SK-N-SH (cell line): Measurements from ENCODE around the gene PAM. TPM values are rescaled to one million over a fixed set of nuclear protein-coding genes. Genes with fewer than 3 reads are reported as not detected.

Source experiments
- CTCF ChIA-PET: fragments of 300-600, 350-600 bp; formaldehyde crosslinking; extraction: SDS; loops from one replicate; lab custom pipeline; 2021; lab: Yijun Ruan, JAX
- POLR2A ChIA-PET: fragments of 350-600 bp; sonication (Branson Sonifier 250); formaldehyde crosslinking; extraction: SDS; loops from one replicate; lab custom pipeline; 2020; ENCODE audit warnings: antibody characterized with exemption, inconsistent platforms; lab: Yijun Ruan, JAX
- DNase-seq: peaks from one replicate; pipeline ENCODE4 v3.0.0; 2012
- H2AFZ ChIP-seq: fragments of 200-600 bp; sonication (generic); 2 replicates; pipeline ENCODE4 v1.8.1; 2016; ENCODE audit warnings: antibody characterized with exemption, mild to moderate bottlenecking, low read depth
- H3F3A ChIP-seq: fragments of 200-600 bp; sonication (generic); replicated peaks from 2 replicates; pipeline ENCODE3; 2016; ENCODE audit warnings: antibody characterized with exemption, mild to moderate bottlenecking; ENCODE audit not compliant: insufficient read depth
- H3K27ac ChIP-seq, 2 experiments: fragments of 200-500 bp in 1 of 2; fragments of 200-600 bp in 1 of 2; sonication (Bioruptor generic) in 1 of 2; sonication (generic), shearing (Covaris generic) in 1 of 2; 2 replicates each; pipeline versions ENCODE4 v1.5.1 to v1.6.1; 2014 to 2016; ENCODE audit warnings: low read depth in 2 of 2, inconsistent platforms in 1 of 2, low read length in 1 of 2, mild to moderate bottlenecking in 1 of 2, mixed read lengths in 1 of 2
- H3K27me3 ChIP-seq: fragments of 200-600 bp; sonication (generic), shearing (Covaris generic); 2 replicates; pipeline ENCODE4 v1.6.1; 2016; ENCODE audit warnings: mixed run types; ENCODE audit not compliant: insufficient read depth
- H3K36me3 ChIP-seq, 2 experiments: fragments of 200-500 bp in 1 of 2; fragments of 200-600 bp in 1 of 2; sonication (Bioruptor generic) in 1 of 2; sonication (generic) in 1 of 2; replicated peaks in 1 of 2; 2 replicates each; pipeline versions ENCODE3 to v1.5.1; 2014 to 2016; ENCODE audit warnings: low read length in 1 of 2, mild to moderate bottlenecking in 1 of 2; ENCODE audit not compliant: insufficient read depth in 2 of 2, control insufficient read depth in 1 of 2
- H3K4me1 ChIP-seq, 2 experiments: fragments of 200-500 bp in 1 of 2; fragments of 200-600 bp in 1 of 2; sonication (Bioruptor generic) in 1 of 2; sonication (generic), shearing (Covaris generic) in 1 of 2; 2 replicates each; pipeline versions ENCODE4 v1.5.1 to v1.6.1; 2014 to 2016; ENCODE audit warnings: low read depth in 1 of 2, low read length in 1 of 2, mixed run types in 1 of 2; ENCODE audit not compliant: insufficient read depth in 2 of 2, control insufficient read depth in 1 of 2
- H3K4me2 ChIP-seq: fragments of 200-600 bp; sonication (generic), shearing (Covaris generic); 2 replicates; pipeline ENCODE4 v1.6.1; 2017; ENCODE audit warnings: mixed run types
- H3K4me3 ChIP-seq, 2 experiments: fragments of 200-500 bp in 1 of 2; fragments of 200-600 bp in 1 of 2; sonication (Bioruptor generic) in 1 of 2; sonication (generic), shearing (Covaris generic) in 1 of 2; 2 replicates each; pipeline versions ENCODE4 v1.5.1 to v1.8.1; 2014 to 2016; ENCODE audit warnings: low read depth in 2 of 2, inconsistent platforms in 1 of 2, low read length in 1 of 2, mild to moderate bottlenecking in 1 of 2, mixed read lengths in 1 of 2, moderate library complexity in 1 of 2
- H3K79me2 ChIP-seq: fragments of 200-600 bp; sonication (generic); 2 replicates; pipeline ENCODE4 v1.8.1; 2017; ENCODE audit warnings: mild to moderate bottlenecking; ENCODE audit not compliant: insufficient read depth
- H3K9ac ChIP-seq: fragments of 200-600 bp; sonication (generic); 2 replicates; pipeline ENCODE4 v1.6.1; 2017; ENCODE audit warnings: mixed run types
- H3K9me2 ChIP-seq: fragments of 200-600 bp; sonication (generic); 2 replicates; pipeline ENCODE4 v1.6.1; 2017; ENCODE audit warnings: mixed run types
- H3K9me3 ChIP-seq: fragments of 200-600 bp; sonication (generic); 2 replicates; pipeline ENCODE4 v1.6.1; 2017; ENCODE audit warnings: mixed run types, mild to moderate bottlenecking, moderate library complexity
- H4K20me1 ChIP-seq: fragments of 200-600 bp; sonication (generic); 2 replicates; pipeline ENCODE4 v1.6.1; 2017; ENCODE audit warnings: mild to moderate bottlenecking, mixed run types; ENCODE audit not compliant: insufficient read depth
- EP300 ChIP-seq, 2 experiments: IDR thresholded peaks; 2 replicates each; pipeline versions ENCODE4 v1.4.0 to v1.6.1; 2012; ENCODE audit warnings: borderline replicate concordance in 1 of 2, low read depth in 1 of 2, low read length in 1 of 2
- EZH2phosphoT487 ChIP-seq: fragments of 200-600 bp; sonication (generic); IDR thresholded peaks from 2 replicates; pipeline ENCODE4 v1.6.1; 2017; ENCODE audit warnings: low read depth, mixed run types, mild to moderate bottlenecking, antibody characterized with exemption, moderate library complexity, borderline replicate concordance
- FOSL2 ChIP-seq: IDR thresholded peaks from 2 replicates; pipeline ENCODE4 v1.4.0; 2012; ENCODE audit warnings: low read depth, mild to moderate bottlenecking, moderate library complexity, borderline replicate concordance
- JUND ChIP-seq: IDR thresholded peaks from 2 replicates; pipeline ENCODE4 v1.4.0; 2012
- MXI1 ChIP-seq: IDR thresholded peaks from 2 replicates; pipeline ENCODE4 v1.6.1; 2012; ENCODE audit warnings: mild to moderate bottlenecking, low read depth, low read length, improper control_type of control experiment
- NRF1 ChIP-seq: IDR thresholded peaks from 2 replicates; pipeline ENCODE4 v1.6.1; 2012; ENCODE audit warnings: low read depth, mild to moderate bottlenecking, low read length
- RCOR1 ChIP-seq: fragments of 150-350 bp; IDR thresholded peaks from 2 replicates; pipeline ENCODE4 v1.6.1; 2017; ENCODE audit warnings: antibody characterized with exemption, low read length
- TAF1 ChIP-seq: IDR thresholded peaks from 2 replicates; pipeline ENCODE4 v1.6.1; 2012; ENCODE audit warnings: low read depth, mild to moderate bottlenecking, low read length, moderate library complexity, borderline replicate concordance
- TCF12 ChIP-seq: IDR thresholded peaks from 2 replicates; pipeline ENCODE4 v1.4.0; 2012
- TEAD4 ChIP-seq: IDR thresholded peaks from 2 replicates; pipeline ENCODE4 v1.4.0; 2012; ENCODE audit warnings: mild to moderate bottlenecking, borderline replicate concordance; ENCODE audit not compliant: insufficient read depth
- WGBS: methylation state at CpG from one replicate; pipeline ENCODE4 v1.1.6; 2017; ENCODE audit warnings: low lambda C conversion rate; 5-methylcytosine and 5-hydroxymethylcytosine counted together
- polyA plus RNA-seq, 3 experiments: library from polyadenylated mRNA; depleted of rRNA; stranded (reverse); fragments of >200 nt; gene quantifications; 2 replicates each; pipeline ENCODE4 v1.2.3, GENCODE V29; 2012
- TF ChIP-seq, protein P1 (sequence below): fragments of 150-350 bp; IDR thresholded peaks from 2 replicates; pipeline ENCODE4 v1.6.1; 2016; ENCODE audit warnings: mild to moderate bottlenecking, low read depth, low read length
- TF ChIP-seq, protein P2 (sequence below): IDR thresholded peaks from 2 replicates; pipeline ENCODE4 v1.4.0; 2012; ENCODE audit warnings: low read depth, borderline replicate concordance
- TF ChIP-seq, protein P3 (sequence below): IDR thresholded peaks from 2 replicates; pipeline ENCODE4 v1.6.1; 2012; ENCODE audit warnings: mild to moderate bottlenecking, low read depth, low read length, moderate library complexity
- TF ChIP-seq, protein P4 (sequence below): IDR thresholded peaks from 2 replicates; pipeline ENCODE4 v1.4.0; 2012; ENCODE audit warnings: low read depth
- TF ChIP-seq, protein P5 (sequence below): IDR thresholded peaks from 2 replicates; pipeline ENCODE4; 2012
- TF ChIP-seq, protein P6 (sequence below): fragments of 200-600 bp; sonication (generic); IDR thresholded peaks from 2 replicates; pipeline ENCODE4 v1.6.1; 2017; ENCODE audit warnings: antibody characterized with exemption, mild to moderate bottlenecking, moderate library complexity

The PAM gene
- polyA plus RNA-seq, 1 of the 3 experiments (the other 2 are of a cell fraction), result 507 TPM

DNA sequence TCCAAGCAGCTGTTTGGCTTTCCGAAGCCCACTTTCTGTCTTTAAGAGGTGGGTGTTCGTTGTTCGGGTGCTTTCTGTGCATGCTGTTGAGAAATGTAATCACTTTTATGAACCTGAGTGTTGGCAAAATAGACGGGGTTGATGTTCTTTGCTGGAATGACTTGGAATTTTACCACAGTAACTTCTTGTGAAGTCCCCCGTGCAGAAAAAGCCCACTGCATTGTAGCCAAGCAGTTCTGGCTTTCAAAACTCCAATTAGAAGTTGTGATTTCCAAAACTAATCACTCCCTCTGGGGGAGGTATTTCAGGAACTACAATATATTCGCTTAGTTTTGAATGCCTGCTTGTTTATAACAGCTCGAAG is 111.1 kb downstream of the PAM start:
- peak overlapping the region; percentile 77; the same call in 1 of the 2 replicates for H2AFZ ChIP-seq
- H3K9me2 ChIP-seq, result no peaks in the 10 kb centered on the region
- CTCF ChIA-PET, result interaction anchor here (1.0 to 2.2 kb wide), 5 partner anchors 9 to 185 kb away, joined by 3 to 7 read pairs (median 5); no protein-coding TSS in a partner anchor
- H3K79me2 ChIP-seq, result peaks cover 59% of the 10 kb centered on the region
- peak overlapping the region; percentile 90 for H3K9ac ChIP-seq
- H3K27me3 ChIP-seq, result no peaks in the 10 kb centered on the region
- peaks cover 23 to 36% of the 10 kb centered on the region in 2 experiments for H3K36me3 ChIP-seq
- TF ChIP-seq TCF12, result no peak
- TF ChIP-seq, protein P1, sequence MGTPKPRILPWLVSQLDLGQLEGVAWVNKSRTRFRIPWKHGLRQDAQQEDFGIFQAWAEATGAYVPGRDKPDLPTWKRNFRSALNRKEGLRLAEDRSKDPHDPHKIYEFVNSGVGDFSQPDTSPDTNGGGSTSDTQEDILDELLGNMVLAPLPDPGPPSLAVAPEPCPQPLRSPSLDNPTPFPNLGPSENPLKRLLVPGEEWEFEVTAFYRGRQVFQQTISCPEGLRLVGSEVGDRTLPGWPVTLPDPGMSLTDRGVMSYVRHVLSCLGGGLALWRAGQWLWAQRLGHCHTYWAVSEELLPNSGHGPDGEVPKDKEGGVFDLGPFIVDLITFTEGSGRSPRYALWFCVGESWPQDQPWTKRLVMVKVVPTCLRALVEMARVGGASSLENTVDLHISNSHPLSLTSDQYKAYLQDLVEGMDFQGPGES, result no peak
- no peak for TF ChIP-seq FOSL2
- TF ChIP-seq RCOR1, result no peak
- TF ChIP-seq, protein P2, sequence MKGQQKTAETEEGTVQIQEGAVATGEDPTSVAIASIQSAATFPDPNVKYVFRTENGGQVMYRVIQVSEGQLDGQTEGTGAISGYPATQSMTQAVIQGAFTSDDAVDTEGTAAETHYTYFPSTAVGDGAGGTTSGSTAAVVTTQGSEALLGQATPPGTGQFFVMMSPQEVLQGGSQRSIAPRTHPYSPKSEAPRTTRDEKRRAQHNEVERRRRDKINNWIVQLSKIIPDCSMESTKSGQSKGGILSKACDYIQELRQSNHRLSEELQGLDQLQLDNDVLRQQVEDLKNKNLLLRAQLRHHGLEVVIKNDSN, result no peak
- no peak for TF ChIP-seq EZH2phosphoT487
- no peak for TF ChIP-seq MXI1
- peaks cover 5 to 18% of the 10 kb centered on the region in 2 experiments; a peak in 3 of 4 replicates for H3K4me1 ChIP-seq
- H3K27ac ChIP-seq, result peak overlapping the region; percentile 68 to 97
- peak overlapping the region; percentile 85 for H3K4me2 ChIP-seq
- no peak for DNase-seq
- H4K20me1 ChIP-seq, result no peaks in the 10 kb centered on the region; the same call in 1 of the 2 replicates
- peak overlapping the region; percentile 77 to 86 for H3K4me3 ChIP-seq
- POLR2A ChIA-PET, result interaction anchor here (1.2 kb wide), 1 partner anchor 111 kb away, joined by 5 read pairs; the partner anchor contains the start of gene PAM
- peaks cover 20% of the 10 kb centered on the region for H3F3A ChIP-seq
- WGBS, result 1% methylated on average over 7 of the region's 7 CpGs
- H3K9me3 ChIP-seq, result no peaks in the 10 kb centered on the region

DNA sequence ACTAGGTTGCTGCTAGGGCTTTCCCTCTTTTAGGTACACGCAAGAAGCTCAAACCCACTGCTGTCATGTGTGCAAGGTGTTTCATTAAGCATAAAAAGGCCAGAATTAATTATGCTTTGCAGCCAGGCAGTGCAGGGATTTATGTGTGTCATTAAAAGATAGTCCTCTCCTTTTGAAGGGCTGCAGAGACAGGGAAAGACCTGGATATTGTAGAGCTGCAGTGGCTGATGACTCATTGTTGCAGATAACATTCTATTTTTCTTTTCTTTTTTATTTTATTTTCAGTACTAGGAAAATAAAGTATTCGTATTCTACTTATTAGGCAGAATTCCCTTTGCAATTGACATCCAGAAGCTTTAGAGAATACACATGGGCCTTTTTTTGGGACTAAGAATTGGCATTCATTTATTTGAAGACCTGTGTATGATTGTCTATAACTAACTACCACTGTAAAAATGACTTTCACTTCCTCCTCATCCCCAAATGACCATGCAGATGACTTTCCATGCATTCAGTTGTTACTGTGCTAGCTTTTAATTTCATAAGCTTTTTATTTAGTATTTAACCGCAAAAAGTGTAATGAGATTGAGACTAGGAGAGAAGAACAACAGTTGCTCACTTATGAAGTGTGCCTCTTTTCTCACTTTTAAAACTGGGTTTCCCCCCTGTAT is 113.0 kb downstream of the PAM start:
- H3F3A ChIP-seq, result peaks cover 10% of the 10 kb centered on the region
- H4K20me1 ChIP-seq, result no peaks in the 10 kb centered on the region; the same call in 1 of the 2 replicates
- peak overlapping the region; percentile 90 for H3K9ac ChIP-seq
- no peaks in the 10 kb centered on the region for H3K9me2 ChIP-seq
- peak overlapping the region; percentile 85 for H3K4me2 ChIP-seq
- no peak for DNase-seq
- H2AFZ ChIP-seq, result no peak overlapping the region
- H3K4me1 ChIP-seq, result peaks cover 5 to 18% of the 10 kb centered on the region in 2 experiments; a peak in 3 of 4 replicates
- H3K79me2 ChIP-seq, result peaks cover 67% of the 10 kb centered on the region
- H3K36me3 ChIP-seq, result peaks cover 35 to 48% of the 10 kb centered on the region in 2 experiments
- no peaks in the 10 kb centered on the region for H3K9me3 ChIP-seq
- no peaks in the 10 kb centered on the region for H3K27me3 ChIP-seq
- peak overlapping the region; percentile 77 to 86; a peak in 3 of 4 replicates for H3K4me3 ChIP-seq
- H3K27ac ChIP-seq, result peak overlapping the region; percentile 68 to 97
- ChIA-PET CTCF (interaction anchor here (0.7 to 1.8 kb wide), 4 partner anchors 61 to 241 kb away, joined by 3 to 7 read pairs (median 4); no protein-coding TSS in a partner anchor), POLR2A (no interaction called here)
- 47% methylated on average over 3 of the region's 3 CpGs for WGBS
- TF ChIP-seq JUND (peak; percentile 85), TAF1 (peak; percentile 29; the same call in 1 of the 2 replicates), FOSL2 (peak; percentile 82), MXI1 (no peak), TEAD4 (no peak), RCOR1 (no peak), EP300 (IDR thresholded peaks at IDR 0.05; ENCODE audit: borderline replicate concordance in 1 of 2, low read depth in 1 of 2, low read length in 1 of 2) (peak in 1 of 2 experiments; percentile 54; a peak in 3 of 4 replicates), NRF1 (no peak)
- TF ChIP-seq, protein P3, sequence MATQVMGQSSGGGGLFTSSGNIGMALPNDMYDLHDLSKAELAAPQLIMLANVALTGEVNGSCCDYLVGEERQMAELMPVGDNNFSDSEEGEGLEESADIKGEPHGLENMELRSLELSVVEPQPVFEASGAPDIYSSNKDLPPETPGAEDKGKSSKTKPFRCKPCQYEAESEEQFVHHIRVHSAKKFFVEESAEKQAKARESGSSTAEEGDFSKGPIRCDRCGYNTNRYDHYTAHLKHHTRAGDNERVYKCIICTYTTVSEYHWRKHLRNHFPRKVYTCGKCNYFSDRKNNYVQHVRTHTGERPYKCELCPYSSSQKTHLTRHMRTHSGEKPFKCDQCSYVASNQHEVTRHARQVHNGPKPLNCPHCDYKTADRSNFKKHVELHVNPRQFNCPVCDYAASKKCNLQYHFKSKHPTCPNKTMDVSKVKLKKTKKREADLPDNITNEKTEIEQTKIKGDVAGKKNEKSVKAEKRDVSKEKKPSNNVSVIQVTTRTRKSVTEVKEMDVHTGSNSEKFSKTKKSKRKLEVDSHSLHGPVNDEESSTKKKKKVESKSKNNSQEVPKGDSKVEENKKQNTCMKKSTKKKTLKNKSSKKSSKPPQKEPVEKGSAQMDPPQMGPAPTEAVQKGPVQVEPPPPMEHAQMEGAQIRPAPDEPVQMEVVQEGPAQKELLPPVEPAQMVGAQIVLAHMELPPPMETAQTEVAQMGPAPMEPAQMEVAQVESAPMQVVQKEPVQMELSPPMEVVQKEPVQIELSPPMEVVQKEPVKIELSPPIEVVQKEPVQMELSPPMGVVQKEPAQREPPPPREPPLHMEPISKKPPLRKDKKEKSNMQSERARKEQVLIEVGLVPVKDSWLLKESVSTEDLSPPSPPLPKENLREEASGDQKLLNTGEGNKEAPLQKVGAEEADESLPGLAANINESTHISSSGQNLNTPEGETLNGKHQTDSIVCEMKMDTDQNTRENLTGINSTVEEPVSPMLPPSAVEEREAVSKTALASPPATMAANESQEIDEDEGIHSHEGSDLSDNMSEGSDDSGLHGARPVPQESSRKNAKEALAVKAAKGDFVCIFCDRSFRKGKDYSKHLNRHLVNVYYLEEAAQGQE, result no peak
- TF ChIP-seq, protein P4, sequence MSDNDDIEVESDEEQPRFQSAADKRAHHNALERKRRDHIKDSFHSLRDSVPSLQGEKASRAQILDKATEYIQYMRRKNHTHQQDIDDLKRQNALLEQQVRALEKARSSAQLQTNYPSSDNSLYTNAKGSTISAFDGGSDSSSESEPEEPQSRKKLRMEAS, result no peak
- TF ChIP-seq, protein P5, sequence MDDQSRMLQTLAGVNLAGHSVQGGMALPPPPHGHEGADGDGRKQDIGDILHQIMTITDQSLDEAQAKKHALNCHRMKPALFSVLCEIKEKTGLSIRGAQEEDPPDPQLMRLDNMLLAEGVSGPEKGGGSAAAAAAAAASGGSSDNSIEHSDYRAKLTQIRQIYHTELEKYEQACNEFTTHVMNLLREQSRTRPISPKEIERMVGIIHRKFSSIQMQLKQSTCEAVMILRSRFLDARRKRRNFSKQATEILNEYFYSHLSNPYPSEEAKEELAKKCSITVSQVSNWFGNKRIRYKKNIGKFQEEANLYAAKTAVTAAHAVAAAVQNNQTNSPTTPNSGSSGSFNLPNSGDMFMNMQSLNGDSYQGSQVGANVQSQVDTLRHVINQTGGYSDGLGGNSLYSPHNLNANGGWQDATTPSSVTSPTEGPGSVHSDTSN, result peak; percentile 84
- TF ChIP-seq, protein P6, sequence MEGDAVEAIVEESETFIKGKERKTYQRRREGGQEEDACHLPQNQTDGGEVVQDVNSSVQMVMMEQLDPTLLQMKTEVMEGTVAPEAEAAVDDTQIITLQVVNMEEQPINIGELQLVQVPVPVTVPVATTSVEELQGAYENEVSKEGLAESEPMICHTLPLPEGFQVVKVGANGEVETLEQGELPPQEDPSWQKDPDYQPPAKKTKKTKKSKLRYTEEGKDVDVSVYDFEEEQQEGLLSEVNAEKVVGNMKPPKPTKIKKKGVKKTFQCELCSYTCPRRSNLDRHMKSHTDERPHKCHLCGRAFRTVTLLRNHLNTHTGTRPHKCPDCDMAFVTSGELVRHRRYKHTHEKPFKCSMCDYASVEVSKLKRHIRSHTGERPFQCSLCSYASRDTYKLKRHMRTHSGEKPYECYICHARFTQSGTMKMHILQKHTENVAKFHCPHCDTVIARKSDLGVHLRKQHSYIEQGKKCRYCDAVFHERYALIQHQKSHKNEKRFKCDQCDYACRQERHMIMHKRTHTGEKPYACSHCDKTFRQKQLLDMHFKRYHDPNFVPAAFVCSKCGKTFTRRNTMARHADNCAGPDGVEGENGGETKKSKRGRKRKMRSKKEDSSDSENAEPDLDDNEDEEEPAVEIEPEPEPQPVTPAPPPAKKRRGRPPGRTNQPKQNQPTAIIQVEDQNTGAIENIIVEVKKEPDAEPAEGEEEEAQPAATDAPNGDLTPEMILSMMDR, result no peak
